Activated CD4-positive, alpha-beta T cell treated with anti-CD3 and anti-CD28 coated beads for 48 hours (primary cell): Measurements from ENCODE around the gene ANKRD27.
"Not testable (repeated sequence)": the region's sequence is repeated elsewhere in the genome, so short reads cannot be mapped to it uniquely, and the experiment has no call there.

Source experiments
- DNase-seq: peaks from one replicate; pipeline ENCODE4 v3.0.0-alpha.2; 2020

ANKRD27 gene

GRCh38 chr19:32674931-32675719, at the start of gene ANKRD27:
Gene ANKRD27, minus strand, starts transcription at chr19:32675180. Its CDS starts 16,165 bp downstream, at chr19:32659015.
- peak; percentile 99 for DNase-seq

GRCh38 chr19:32720936-32721250, 45.9 kb upstream of the ANKRD27 start:
- DNase-seq: no peak

- DNase-seq: no peak
Measured at GRCh38 chr19:32720216-32720935, 45.4 kb upstream of the ANKRD27 start.

GRCh38 chr19:32719611-32720059, 44.7 kb upstream of the ANKRD27 start, which contains the start of gene TDRD12:
Gene TDRD12, plus strand, starts transcription at chr19:32719767. Its CDS starts 306 bp downstream, at chr19:32720073.
- DNase-seq: peak; percentile 33

GRCh38 chr19:32718286-32718685, 43.3 kb upstream of the ANKRD27 start:
- DNase-seq: no peak

GRCh38 chr19:32717496-32717895, 42.5 kb upstream of the ANKRD27 start:
- no peak for DNase-seq

- DNase-seq: not testable (repeated sequence)
Measured at GRCh38 chr19:32716203-32716602, 41.2 kb upstream of the ANKRD27 start.

- no peak for DNase-seq
Measured at GRCh38 chr19:32711747-32712146, 36.8 kb upstream of the ANKRD27 start.

GRCh38 chr19:32709032-32709431, 34.1 kb upstream of the ANKRD27 start:
- no peak for DNase-seq

- DNase-seq: peak; percentile 47
Measured at GRCh38 chr19:32708457-32708856, 33.5 kb upstream of the ANKRD27 start.

GRCh38 chr19:32704006-32704405, 29.0 kb upstream of the ANKRD27 start:
- not testable (repeated sequence) for DNase-seq

GRCh38 chr19:32702010-32702409, 27.0 kb upstream of the ANKRD27 start:
- no peak for DNase-seq

GRCh38 chr19:32700129-32700528, 25.1 kb upstream of the ANKRD27 start:
- DNase-seq: not testable (repeated sequence)

GRCh38 chr19:32696771-32697170, 21.8 kb upstream of the ANKRD27 start:
- DNase-seq: not testable (repeated sequence)

GRCh38 chr19:32695506-32695905, 20.5 kb upstream of the ANKRD27 start:
- not testable (repeated sequence) for DNase-seq

- not testable (repeated sequence) for DNase-seq
Measured at GRCh38 chr19:32694851-32695250, 19.9 kb upstream of the ANKRD27 start.

- DNase-seq: not testable (repeated sequence)
Measured at GRCh38 chr19:32694316-32694715, 19.3 kb upstream of the ANKRD27 start.

GRCh38 chr19:32693151-32694108, 18.4 kb upstream of the ANKRD27 start:
- peak; percentile 71 for DNase-seq

GRCh38 chr19:32692727-32693061, 17.7 kb upstream of the ANKRD27 start:
- DNase-seq: no peak

- DNase-seq: peak; percentile 67
Measured at GRCh38 chr19:32691952-32692726, 17.2 kb upstream of the ANKRD27 start.

GRCh38 chr19:32691291-32691951, 16.4 kb upstream of the ANKRD27 start, which contains the start of gene NUDT19:
Gene NUDT19, plus strand, starts transcription at chr19:32691821. Its CDS starts 140 bp downstream, at chr19:32691961.
- peak; percentile 91 for DNase-seq
